A673 (cell line): ENCODE measurements around the gene ALKBH3.

ENCODE experiments used
- EZH2 ChIP-seq: fragments of 200-600 bp; sonication (generic); IDR thresholded peaks from 2 replicates; pipeline ENCODE4 v1.6.1; 2017; ENCODE audit warnings: borderline replicate concordance, low read depth, mild to moderate bottlenecking, mixed read lengths, antibody characterized with exemption, low read length; ENCODE audit not compliant: poor library complexity, severe bottlenecking
- TF ChIP-seq, protein P1 (sequence below): fragments of 300-800, 200-600 bp; sonication (generic); conservative IDR thresholded peaks from 2 replicates; pipeline ENCODE4 v1.5.1; 2017; ENCODE audit warnings: low read depth, mild to moderate bottlenecking, antibody characterized with exemption, low read length, moderate library complexity, mixed read lengths

DNA sequence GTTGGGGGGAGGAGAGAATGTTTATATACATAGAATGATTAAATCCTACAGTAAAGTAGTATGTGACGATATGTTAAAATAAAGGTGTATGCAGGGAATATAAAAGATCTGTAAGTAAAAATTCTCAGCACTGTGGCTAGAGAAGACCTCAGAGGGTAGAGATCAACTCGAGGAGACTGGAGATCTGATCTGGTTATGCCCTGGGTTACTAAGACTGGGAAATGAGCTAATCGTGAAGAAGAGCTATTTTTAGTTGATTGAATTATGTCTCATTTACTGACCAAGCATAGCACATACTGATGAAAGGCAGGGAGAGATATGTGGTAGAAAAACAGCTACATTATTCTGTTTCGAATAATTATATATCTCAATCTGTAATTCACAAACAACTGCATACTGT, 42.8 kb upstream of the ALKBH3 start:
- no peak for TF ChIP-seq EZH2
- TF ChIP-seq, protein P1, sequence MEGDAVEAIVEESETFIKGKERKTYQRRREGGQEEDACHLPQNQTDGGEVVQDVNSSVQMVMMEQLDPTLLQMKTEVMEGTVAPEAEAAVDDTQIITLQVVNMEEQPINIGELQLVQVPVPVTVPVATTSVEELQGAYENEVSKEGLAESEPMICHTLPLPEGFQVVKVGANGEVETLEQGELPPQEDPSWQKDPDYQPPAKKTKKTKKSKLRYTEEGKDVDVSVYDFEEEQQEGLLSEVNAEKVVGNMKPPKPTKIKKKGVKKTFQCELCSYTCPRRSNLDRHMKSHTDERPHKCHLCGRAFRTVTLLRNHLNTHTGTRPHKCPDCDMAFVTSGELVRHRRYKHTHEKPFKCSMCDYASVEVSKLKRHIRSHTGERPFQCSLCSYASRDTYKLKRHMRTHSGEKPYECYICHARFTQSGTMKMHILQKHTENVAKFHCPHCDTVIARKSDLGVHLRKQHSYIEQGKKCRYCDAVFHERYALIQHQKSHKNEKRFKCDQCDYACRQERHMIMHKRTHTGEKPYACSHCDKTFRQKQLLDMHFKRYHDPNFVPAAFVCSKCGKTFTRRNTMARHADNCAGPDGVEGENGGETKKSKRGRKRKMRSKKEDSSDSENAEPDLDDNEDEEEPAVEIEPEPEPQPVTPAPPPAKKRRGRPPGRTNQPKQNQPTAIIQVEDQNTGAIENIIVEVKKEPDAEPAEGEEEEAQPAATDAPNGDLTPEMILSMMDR, result no peak
